ENCODE results near the gene DNAL4. TPM values are rescaled to one million over a fixed set of nuclear protein-coding genes. Genes with fewer than 3 reads are reported as not detected.

DNAL4 gene
- total RNA-seq, 1 experiment from 2014 or later: 8.3 TPM

- DNase-seq: no peak
- Histone ChIP-seq H3K4me2 (ENCODE audit: insufficient read depth, insufficient read length, low read length) (no peak overlapping the region), H4K5ac (ENCODE audit: insufficient read length, low read depth, low read length) (no peak overlapping the region), H3K79me1 (ENCODE audit: insufficient read depth, low read depth, low read length, poor library complexity, severe bottlenecking) (no peaks in the 10 kb centered on the region), H2BK15ac (ENCODE audit: low read depth, low read length) (no peak overlapping the region), H2AFZ (ENCODE audit: low read length) (no peak overlapping the region), H4K91ac (ENCODE audit: insufficient read length, low read depth, low read length) (no peak overlapping the region), H3K79me2 (ENCODE audit: insufficient read depth, low read length) (no peaks in the 10 kb centered on the region), H2BK5ac (ENCODE audit: insufficient read length, low read length) (no peak overlapping the region), H4K20me1 (ENCODE audit: control insufficient read depth, insufficient read depth, insufficient read length) (no peaks in the 10 kb centered on the region), H2BK12ac (ENCODE audit: insufficient read length, low read depth, low read length) (no peak overlapping the region), H3K14ac (ENCODE audit: insufficient read depth, low read length) (no peak overlapping the region), H3K23me2 (ENCODE audit: insufficient read length, low read depth, low read length, poor library complexity, severe bottlenecking) (no peaks in the 10 kb centered on the region), H3T11ph (ENCODE audit: low read length) (no peak overlapping the region), H3K4me1 (ENCODE audit: insufficient read depth, low read length) (no peaks in the 10 kb centered on the region), H3K9ac (ENCODE audit: extremely low read depth, insufficient read length, low read length) (no peak overlapping the region), H3K27me3 (ENCODE audit: insufficient read depth, low read length) (no peaks in the 10 kb centered on the region), H2BK20ac (ENCODE audit: low read depth, low read length, poor library complexity, severe bottlenecking) (no peak overlapping the region), H2AK5ac (ENCODE audit: insufficient read length, low read length) (no peak overlapping the region), H2BK120ac (ENCODE audit: low read depth, low read length, poor library complexity, severe bottlenecking) (no peak overlapping the region), H3K4ac (ENCODE audit: low read depth, low read length) (no peak overlapping the region), H3K27ac (ENCODE audit: insufficient read length, low read depth, low read length) (no peak overlapping the region), H3K9me3 (ENCODE audit: control insufficient read depth, low read depth, low read length) (no peaks in the 10 kb centered on the region), H3K56ac (ENCODE audit: insufficient read length, low read depth, low read length) (no peak overlapping the region), H3K18ac (ENCODE audit: insufficient read length, low read depth, low read length) (no peak overlapping the region), H3K23ac (ENCODE audit: insufficient read length, low read depth, low read length) (no peak overlapping the region), H4K8ac (replicated peaks; ENCODE audit: insufficient read length, low read depth, low read length) (no peak overlapping the region)
- Mint-ChIP-seq H3K36me3 (ENCODE audit: insufficient read depth in 1 of 3, low read depth in 3 of 3) (peaks cover 13 to 57% (median 24%) of the 10 kb centered on the region in 3 experiments), H3K4me3 (no peak overlapping the region), H3K9me3 (no peaks in the 10 kb centered on the region), H3K27ac (peak overlapping the region in 1 of 3 experiments; percentile 68; a peak in 1 of 7 replicates), H3K27me3 (ENCODE audit: low read depth) (no peaks in the 10 kb centered on the region; the same call in 1 of the 2 replicates), H3K4me1 (no peaks in the 10 kb centered on the region)
- no peak for TF ChIP-seq CTCF (conservative IDR thresholded peaks at IDR 0.05)
- no CpG with 5 or more reads among the region's 10 CpGs for WGBS (ENCODE audit: extremely low coverage, insufficient read length, low lambda C conversion rate)
These were observed 52.4 kb downstream of the DNAL4 start for GRCh38 chr22:38741576-38741975.
